Mesenchymal stem cell (in vitro differentiated cells and primary cell): Measurements from ENCODE around the gene CRISPLD2.

Source experiments
- DNase-seq: peaks from one replicate; pipeline ENCODE4 v3.0.0-alpha.2; 2013
- H2AFZ ChIP-seq: one replicate; pipeline ENCODE4 v1.6.1; 2013; ENCODE audit warnings: low read depth, mild to moderate bottlenecking, control low read depth, inconsistent platforms, low read length, moderate library complexity
- H2AK5ac ChIP-seq: 2 replicates; pipeline ENCODE4 v1.6.1; 2013; ENCODE audit warnings: low read length, moderate library complexity, mild to moderate bottlenecking, inconsistent platforms; ENCODE audit not compliant: severe bottlenecking
- H2BK120ac ChIP-seq: one replicate; pipeline ENCODE4 v1.6.1; 2013; ENCODE audit warnings: low read depth, mild to moderate bottlenecking, inconsistent platforms, low read length, moderate library complexity
- H2BK12ac ChIP-seq, 2 experiments: one replicate each; pipeline ENCODE4 v1.6.1; 2013; ENCODE audit warnings: inconsistent platforms in 2 of 2, low read length in 2 of 2, mild to moderate bottlenecking in 2 of 2, moderate library complexity in 2 of 2, control low read depth in 1 of 2
- H2BK15ac ChIP-seq: one replicate; pipeline ENCODE4 v1.6.1; 2013; ENCODE audit warnings: mild to moderate bottlenecking, low read depth, inconsistent platforms; ENCODE audit not compliant: poor library complexity, severe bottlenecking
- H2BK5ac ChIP-seq: 2 replicates; pipeline ENCODE4 v1.6.1; 2013; ENCODE audit warnings: low read depth, mild to moderate bottlenecking, low read length, control low read depth, inconsistent platforms; ENCODE audit not compliant: poor library complexity, severe bottlenecking
- H3K14ac ChIP-seq, 2 experiments: one replicate each; pipeline ENCODE4 v1.6.1; 2013; ENCODE audit warnings: inconsistent platforms in 2 of 2, low read length in 2 of 2, control low read depth in 1 of 2, mild to moderate bottlenecking in 1 of 2, moderate library complexity in 1 of 2
- H3K18ac ChIP-seq, 2 experiments: one replicate each; pipeline ENCODE4 v1.6.1; 2013; ENCODE audit warnings: inconsistent platforms in 2 of 2, low read length in 2 of 2, control low read depth in 1 of 2, low read depth in 1 of 2, mild to moderate bottlenecking in 1 of 2
- H3K23ac ChIP-seq, 2 experiments: one replicate each; pipeline ENCODE4 v1.6.1; 2013; ENCODE audit warnings: inconsistent platforms in 2 of 2, low read length in 2 of 2, mild to moderate bottlenecking in 2 of 2, moderate library complexity in 2 of 2, control low read depth in 1 of 2
- H3K27ac ChIP-seq: 2 replicates; pipeline ENCODE4 v1.5.1; 2013; ENCODE audit warnings: mild to moderate bottlenecking, moderate library complexity, low read length, control low read depth, inconsistent platforms; ENCODE audit not compliant: poor library complexity, severe bottlenecking
- H3K27me3 ChIP-seq, 2 experiments: 2 replicates each; pipeline versions ENCODE4 v1.6.1 to v1.7.0; 2013; ENCODE audit warnings: low read length in 2 of 2, mild to moderate bottlenecking in 2 of 2, moderate library complexity in 2 of 2, control low read depth in 1 of 2, inconsistent platforms in 1 of 2; ENCODE audit not compliant: control insufficient read depth in 1 of 2, insufficient read depth in 1 of 2
- H3K36me3 ChIP-seq, 2 experiments: 2 replicates each; pipeline versions ENCODE4 v1.6.1 to v1.7.0; 2013; ENCODE audit warnings: low read length in 2 of 2, control low read depth in 1 of 2, inconsistent platforms in 1 of 2, low read depth in 1 of 2, mild to moderate bottlenecking in 1 of 2; ENCODE audit not compliant: insufficient read depth in 2 of 2, control insufficient read depth in 1 of 2
- H3K4ac ChIP-seq, 2 experiments: one replicate each; pipeline ENCODE4 v1.6.1; 2013; ENCODE audit warnings: inconsistent platforms in 2 of 2, low read length in 2 of 2, mild to moderate bottlenecking in 2 of 2, moderate library complexity in 2 of 2, control low read depth in 1 of 2, low read depth in 1 of 2
- H3K4me1 ChIP-seq: 2 replicates; pipeline ENCODE4 v1.6.1; 2013; ENCODE audit warnings: low read depth, low read length, control low read depth; ENCODE audit not compliant: control insufficient read depth, insufficient read depth
- H3K4me2 ChIP-seq: 2 replicates; pipeline ENCODE4 v1.6.1; 2013; ENCODE audit warnings: low read length, mild to moderate bottlenecking, inconsistent platforms; ENCODE audit not compliant: poor library complexity, severe bottlenecking
- H3K4me3 ChIP-seq, 2 experiments: 2 replicates each; pipeline versions ENCODE4 v1.5.1 to v1.7.0; 2013; ENCODE audit warnings: low read length in 2 of 2, mild to moderate bottlenecking in 2 of 2, control low read depth in 1 of 2, low read depth in 1 of 2; ENCODE audit not compliant: insufficient read depth in 1 of 2
- H3K79me1 ChIP-seq: replicated peaks from 2 replicates; pipeline ENCODE4 v1.6.1; 2013; ENCODE audit warnings: mild to moderate bottlenecking, control low read depth, low read length, inconsistent platforms; ENCODE audit not compliant: poor library complexity, severe bottlenecking
- H3K9ac ChIP-seq: 2 replicates; pipeline ENCODE4 v1.7.0; 2013; ENCODE audit warnings: mild to moderate bottlenecking, low read length, moderate library complexity
- H3K9me3 ChIP-seq: 2 replicates; pipeline ENCODE4 v1.7.0; 2013; ENCODE audit warnings: mild to moderate bottlenecking, low read length; ENCODE audit not compliant: control insufficient read depth
- H4K8ac ChIP-seq: one replicate; pipeline ENCODE4 v1.6.1; 2013; ENCODE audit warnings: inconsistent platforms, mild to moderate bottlenecking, low read length, moderate library complexity
- H4K91ac ChIP-seq: one replicate; pipeline ENCODE4 v1.6.1; 2013; ENCODE audit warnings: mild to moderate bottlenecking, low read length, inconsistent platforms
- WGBS: methylation state at CpG from one replicate; pipeline ENCODE4 v1.1.7; 2013; ENCODE audit warnings: mixed read lengths; 5-methylcytosine and 5-hydroxymethylcytosine counted together

The CRISPLD2 gene

GRCh38 chr16:84839956-84840355, 20.2 kb downstream of the CRISPLD2 start:
- Histone ChIP-seq H2AK5ac (no peak overlapping the region), H2BK5ac (no peak overlapping the region), H4K8ac (no peak overlapping the region), H2AFZ (no peak overlapping the region), H3K4me3 (peak overlapping the region in 1 of 2 experiments; percentile 14), H2BK15ac (no peak overlapping the region), H3K4me1 (peaks cover 48% of the 10 kb centered on the region), H3K18ac (peak overlapping the region; percentile 13 to 19), H2BK12ac (no peak overlapping the region), H4K91ac (no peak overlapping the region), H2BK120ac (no peak overlapping the region), H3K27ac (peak overlapping the region; percentile 46), H3K79me1 (no peaks in the 10 kb centered on the region), H3K27me3 (no peaks in the 10 kb centered on the region), H3K14ac (peak overlapping the region in 1 of 2 experiments; percentile 88), H3K4me2 (peak overlapping the region; percentile 30), H3K9ac (no peak overlapping the region), H3K36me3 (no peaks in the 10 kb centered on the region), H3K4ac (no peak overlapping the region), H3K9me3 (no peaks in the 10 kb centered on the region), H3K23ac (no peak overlapping the region)
- 6% methylated on average over 4 of the region's 7 CpGs for WGBS
- peak; percentile 86 for DNase-seq

GRCh38 chr16:84840687-84841627, 21.2 kb downstream of the CRISPLD2 start:
- Histone ChIP-seq H2AK5ac (peak overlapping the region; percentile 0), H3K79me1 (no peaks in the 10 kb centered on the region), H3K27me3 (no peaks in the 10 kb centered on the region), H2BK120ac (no peak overlapping the region), H4K91ac (no peak overlapping the region), H3K9me3 (no peaks in the 10 kb centered on the region), H2BK15ac (no peak overlapping the region), H3K27ac (peak overlapping the region; percentile 46), H3K36me3 (no peaks in the 10 kb centered on the region), H2BK5ac (no peak overlapping the region), H3K4me3 (no peak overlapping the region), H3K18ac (no peak overlapping the region), H4K8ac (no peak overlapping the region), H3K23ac (no peak overlapping the region), H3K14ac (no peak overlapping the region), H3K4ac (no peak overlapping the region), H3K4me1 (peaks cover 48% of the 10 kb centered on the region), H2AFZ (no peak overlapping the region), H2BK12ac (no peak overlapping the region), H3K4me2 (no peak overlapping the region), H3K9ac (no peak overlapping the region)
- DNase-seq = no peak
- whole genome bisulfite sequencing = 87% methylated on average over 19 of the region's 22 CpGs

- no peak overlapping the region for H2BK5ac ChIP-seq
- H2AK5ac ChIP-seq = peak overlapping the region; percentile 3
- H3K36me3 ChIP-seq = no peaks in the 10 kb centered on the region
- H3K27ac ChIP-seq = no peak overlapping the region
- no peak for DNase-seq
- no peak overlapping the region for H3K23ac ChIP-seq
- no peaks in the 10 kb centered on the region for H3K79me1 ChIP-seq
- no peaks in the 10 kb centered on the region for H3K27me3 ChIP-seq
- no peak overlapping the region for H3K9ac ChIP-seq
- H3K14ac ChIP-seq = no peak overlapping the region
- no peak overlapping the region for H2BK120ac ChIP-seq
- H3K9me3 ChIP-seq = no peaks in the 10 kb centered on the region
- H2BK12ac ChIP-seq = no peak overlapping the region
- H3K4ac ChIP-seq = no peak overlapping the region
- no peak overlapping the region for H3K4me2 ChIP-seq
- no peak overlapping the region for H2BK15ac ChIP-seq
- no peak overlapping the region for H4K91ac ChIP-seq
- H3K4me1 ChIP-seq = peaks cover 40% of the 10 kb centered on the region
- H3K4me3 ChIP-seq = no peak overlapping the region
- 27% methylated on average over 16 of the region's 18 CpGs for WGBS
- peak overlapping the region in 1 of 2 experiments; percentile 46 for H3K18ac ChIP-seq
- no peak overlapping the region for H4K8ac ChIP-seq
- H2AFZ ChIP-seq = no peak overlapping the region
Measured at GRCh38 chr16:84841787-84842300, 22.1 kb downstream of the CRISPLD2 start.

GRCh38 chr16:84842516-84843148, 22.8 kb downstream of the CRISPLD2 start:
- Histone ChIP-seq H2AFZ (no peak overlapping the region), H2BK12ac (no peak overlapping the region), H3K27me3 (no peaks in the 10 kb centered on the region), H3K23ac (no peak overlapping the region), H3K4me2 (no peak overlapping the region), H3K9ac (no peak overlapping the region), H2BK120ac (no peak overlapping the region), H3K4ac (no peak overlapping the region), H3K36me3 (no peaks in the 10 kb centered on the region), H3K4me3 (no peak overlapping the region), H4K8ac (no peak overlapping the region), H3K79me1 (no peaks in the 10 kb centered on the region), H4K91ac (no peak overlapping the region), H3K9me3 (no peaks in the 10 kb centered on the region), H3K18ac (peak overlapping the region in 1 of 2 experiments; percentile 37), H2BK5ac (no peak overlapping the region), H3K14ac (no peak overlapping the region), H2AK5ac (no peak overlapping the region), H3K4me1 (peaks cover 37% of the 10 kb centered on the region), H3K27ac (no peak overlapping the region), H2BK15ac (no peak overlapping the region)
- no peak for DNase-seq
- 66% methylated on average over 18 of the region's 18 CpGs for WGBS
